GM12878 (cell line): ENCODE data around the gene SOBP. TPM values are rescaled to one million over a fixed set of nuclear protein-coding genes. Genes with fewer than 3 reads are reported as not detected.

ENCODE experiments used
- ATAC-seq: fragments of 200-7000 bp; cut with Tn5 transposase; 3 replicates; pipeline ENCODE4 v1.9.1; 2020; ENCODE audit warnings: mild to moderate bottlenecking, moderate library complexity
- BruUV-seq: library from RNA; stranded (reverse); fragments of 400-500 nt; replicated peaks from 2 replicates; lab custom pipeline; 2021; lab: Mats Ljungman, UMichigan
- CTCF ChIA-PET: fragments of 300-600 bp; sonication (Branson Sonifier 250); formaldehyde crosslinking; extraction: SDS; loops from one replicate; lab custom pipeline; 2021; ENCODE audit warnings: inconsistent platforms; lab: Yijun Ruan, JAX
- POLR2A ChIA-PET: fragments of 350-600 bp; formaldehyde crosslinking; extraction: SDS; loops from one replicate; lab custom pipeline; 2021; ENCODE audit warnings: inconsistent platforms; lab: Charles Lee
- RAD21 ChIA-PET: fragments of 300-600 bp; sonication (Branson Sonifier 250); formaldehyde crosslinking; loops from one replicate; lab custom pipeline; 2023; ENCODE audit warnings: antibody characterized with exemption; ENCODE audit not compliant: unreplicated experiment; lab: Charles Lee
- SMC1A ChIA-PET: fragments of 300-600 bp; sonication (Branson Sonifier 250); formaldehyde crosslinking; loops from one replicate; lab custom pipeline; 2023; ENCODE audit not compliant: unreplicated experiment, uncharacterized antibody; lab: Charles Lee
- DNase-seq: peaks from one replicate; pipeline ENCODE4 v3.0.0-alpha.2; 2011; ENCODE audit warnings: low read depth, low spot score
- FAIRE-seq: peaks from 3 replicates; lab custom pipeline; 2011; peaks lifted over from hg19 to GRCh38; lab: Jason Lieb, UNC
- H2AFZ ChIP-seq: 2 replicates; pipeline ENCODE4 v1.6.0; 2011; ENCODE audit warnings: low read depth, low read length, control low read depth; ENCODE audit not compliant: control insufficient read depth
- H3K27ac ChIP-seq: 2 replicates; pipeline ENCODE4 v1.5.1; 2011; ENCODE audit warnings: control low read depth; ENCODE audit not compliant: control insufficient read depth, insufficient read depth
- H3K27me3 ChIP-seq, 2 experiments: replicated peaks in 1 of 2; 2 replicates each; pipeline versions ENCODE4 v1.6.0 to v1.6.1; 2011; ENCODE audit warnings: low read length in 1 of 2; ENCODE audit not compliant: control insufficient read depth in 2 of 2, insufficient read depth in 2 of 2
- H3K36me3 ChIP-seq, 2 experiments: 2 replicates each; pipeline ENCODE4 v1.5.1; 2011; ENCODE audit warnings: low read length in 1 of 2; ENCODE audit not compliant: control insufficient read depth in 2 of 2, insufficient read depth in 2 of 2
- H3K4me1 ChIP-seq: 2 replicates; pipeline ENCODE4 v1.6.1; 2011; ENCODE audit warnings: mild to moderate bottlenecking, low read length, moderate library complexity, mixed read lengths; ENCODE audit not compliant: control insufficient read depth, insufficient read depth
- H3K4me2 ChIP-seq: 2 replicates; pipeline ENCODE4 v1.6.0; 2011; ENCODE audit warnings: control low read depth; ENCODE audit not compliant: control insufficient read depth, insufficient read depth
- H3K4me3 ChIP-seq: fragments of 200-600 bp; sonication (generic); 2 replicates; pipeline ENCODE4 v1.5.1; 2016
- H3K79me2 ChIP-seq: 2 replicates; pipeline ENCODE4 v1.6.0; 2011; ENCODE audit warnings: low read length; ENCODE audit not compliant: control insufficient read depth, insufficient read depth
- H3K9ac ChIP-seq: 2 replicates; pipeline ENCODE4 v1.8.0; 2011; ENCODE audit warnings: low read length, control low read depth, mixed read lengths; ENCODE audit not compliant: control insufficient read depth, insufficient read depth
- H3K9me3 ChIP-seq: replicated peaks from 3 replicates; pipeline ENCODE4 v1.5.1; 2011; ENCODE audit warnings: mild to moderate bottlenecking, low read length; ENCODE audit not compliant: control insufficient read depth, insufficient read depth
- H4K20me1 ChIP-seq: 2 replicates; pipeline ENCODE4 v1.6.0; 2011; ENCODE audit not compliant: control insufficient read depth, insufficient read depth
- EGR1 ChIP-seq, 2 experiments: IDR thresholded peaks; 1 replicate in 1 of 2; 2 replicates in 1 of 2; pipeline ENCODE4 v1.6.1; 2011 to 2012; ENCODE audit warnings: low read depth in 2 of 2, low read length in 2 of 2, borderline replicate concordance in 1 of 2, mild to moderate bottlenecking in 1 of 2, moderate library complexity in 1 of 2
- MTA2 ChIP-seq: fragments of 450-650 bp; IDR thresholded peaks from 2 replicates; pipeline ENCODE4 v1.6.1; 2016; ENCODE audit warnings: low read depth, mild to moderate bottlenecking, moderate library complexity
- PML ChIP-seq: IDR thresholded peaks from 2 replicates; pipeline ENCODE4 v1.6.1; 2012; ENCODE audit warnings: low read length, inconsistent platforms
- TAF1 ChIP-seq: IDR thresholded peaks from 2 replicates; pipeline ENCODE4 v1.6.1; 2011; ENCODE audit warnings: mild to moderate bottlenecking, low read depth, low read length, borderline replicate concordance
- ZBTB33 ChIP-seq: fragments of 450-650 bp; IDR thresholded peaks from 2 replicates; pipeline ENCODE4 v1.6.1; 2017; ENCODE audit warnings: mild to moderate bottlenecking
- ZNF274 ChIP-seq: IDR thresholded peaks from one replicate; pipeline ENCODE4 v1.8.0; 2011; ENCODE audit not compliant: insufficient read length, insufficient read depth
- WGBS: methylation state at CpG from one replicate; pipeline ENCODE4 v1.1.6; 2016; ENCODE audit warnings: low lambda C conversion rate; ENCODE audit not compliant: insufficient replicate concordance, insufficient coverage; ENCODE audit errors: missing lambda C conversion rate; 5-methylcytosine and 5-hydroxymethylcytosine counted together
- in situ Hi-C: fragments of 300-500 bp; cut with MboI; formaldehyde crosslinking; loops from 9 replicates; pipeline ENCODE4 v1.14.3; 2018; ENCODE audit warnings: mixed read lengths
- intact Hi-C: fragments of 100-400 bp; cut with micrococcal nuclease; formaldehyde crosslinking; loops from one replicate; pipeline ENCODE4 v1.14.2; 2022; ENCODE audit not compliant: unreplicated experiment
- polyA plus RNA-seq, 11 experiments: library from polyadenylated mRNA; depleted of rRNA in 4 of 11; unstranded in 6 of 11; stranded (reverse) in 5 of 11; fragments of >200 nt; fragmentation: Nextera tagmentation in 4 of 11; fragmentation: Illumina TruSeq in 1 of 11; extraction: Ambion mirVana in 4 of 11; extraction: Trizol in 1 of 11; gene quantifications; 1 replicate in 1 of 11; 2 replicates in 10 of 11; pipeline versions ENCODE4 v1.2.1 to v1.2.3, GENCODE V29; 2011 to 2016; ENCODE audit warnings: inconsistent platforms in 2 of 11, missing spikeins in 2 of 11, low read depth in 1 of 11
- total RNA-seq, 4 experiments: library from RNA; depleted of rRNA in 3 of 4; stranded (reverse); fragments of >200 nt in 3 of 4; fragmentation: Illumina TruSeq in 1 of 4; extraction: Trizol in 1 of 4; gene quantifications; 2 replicates each; pipeline versions ENCODE4 v1.2.1 to v1.2.3, GENCODE V29; 2013 to 2021
- TF ChIP-seq, protein P1 (sequence below): IDR thresholded peaks from 2 replicates; pipeline ENCODE4 v1.6.1; 2012; ENCODE audit warnings: improper control_type of control experiment, low read depth, low read length; ENCODE audit not compliant: insufficient replicate concordance

SOBP gene
- total and polyA plus RNA-seq, 10 of the 15 experiments (the other 5 are each of a cell fraction or from before 2014, with no cell fraction given) = 0.49 to 1.9 (median 0.78) TPM

GRCh38 chr6:107539849-107540464 lies 50.0 kb downstream of the SOBP start:
- FAIRE-seq = no peak
- POLR2A ChIA-PET = no interaction called here
- Histone ChIP-seq H3K79me2 (no peaks in the 10 kb centered on the region), H4K20me1 (no peaks in the 10 kb centered on the region), H2AFZ (no peak overlapping the region), H3K36me3 (no peaks in the 10 kb centered on the region), H3K4me3 (no peak overlapping the region), H3K9ac (no peak overlapping the region), H3K27ac (no peak overlapping the region), H3K4me1 (no peaks in the 10 kb centered on the region), H3K9me3 (no peaks in the 10 kb centered on the region), H3K27me3 (peaks cover 0 to 5% of the 10 kb centered on the region in 2 experiments; a peak in 2 of 4 replicates), H3K4me2 (no peak overlapping the region)
- SMC1A ChIA-PET = no interaction called here
- TF ChIP-seq PML = no peak
- in situ Hi-C loops (no loop called here), intact Hi-C loops (loop anchor here (5.0 kb wide), 1 partner anchor 117 kb away; no protein-coding TSS in a partner anchor)
- WGBS = 13% methylated on average over 2 of the region's 2 CpGs
- CTCF ChIA-PET = interaction anchor here (0.9 to 1.2 kb wide), 2 partner anchors 100 to 222 kb away, joined by 3 read pairs; no protein-coding TSS in a partner anchor
- no TSS peak for BruUV-seq
- RAD21 ChIA-PET = no interaction called here
- no peak for ATAC-seq
- DNase-seq = no peak

- no peak overlapping the region for H3K4me2 ChIP-seq
- ATAC-seq (no peak), FAIRE-seq (no peak), DNase-seq (no peak)
- H3K27me3 ChIP-seq = peaks cover 0 to 5% of the 10 kb centered on the region in 2 experiments; a peak in 2 of 4 replicates
- no peaks in the 10 kb centered on the region for H3K36me3 ChIP-seq
- ChIA-PET RAD21 (no interaction called here), POLR2A (no interaction called here), CTCF (interaction anchor here (1.2 kb wide), 1 partner anchor 222 kb away, joined by 3 read pairs; no protein-coding TSS in a partner anchor), SMC1A (no interaction called here)
- WGBS = 4% methylated on average over 1 of the region's 1 CpG
- no peak overlapping the region for H3K27ac ChIP-seq
- no peaks in the 10 kb centered on the region for H3K9me3 ChIP-seq
- no peak overlapping the region for H3K9ac ChIP-seq
- no peaks in the 10 kb centered on the region for H3K79me2 ChIP-seq
- in situ Hi-C loops (no loop called here), intact Hi-C loops (no loop called here)
- no peaks in the 10 kb centered on the region for H4K20me1 ChIP-seq
- H3K4me3 ChIP-seq = no peak overlapping the region
- H2AFZ ChIP-seq = no peak overlapping the region
- BruUV-seq = no TSS peak
- no peaks in the 10 kb centered on the region for H3K4me1 ChIP-seq
- TF ChIP-seq ZNF274 (no peak), TAF1 (no peak), MTA2 (no peak), ZBTB33 (no peak), EGR1 (IDR thresholded peaks at IDR 0.05; ENCODE audit: borderline replicate concordance in 1 of 2, low read depth in 2 of 2, low read length in 2 of 2) (no peak)
- TF ChIP-seq, protein P1, sequence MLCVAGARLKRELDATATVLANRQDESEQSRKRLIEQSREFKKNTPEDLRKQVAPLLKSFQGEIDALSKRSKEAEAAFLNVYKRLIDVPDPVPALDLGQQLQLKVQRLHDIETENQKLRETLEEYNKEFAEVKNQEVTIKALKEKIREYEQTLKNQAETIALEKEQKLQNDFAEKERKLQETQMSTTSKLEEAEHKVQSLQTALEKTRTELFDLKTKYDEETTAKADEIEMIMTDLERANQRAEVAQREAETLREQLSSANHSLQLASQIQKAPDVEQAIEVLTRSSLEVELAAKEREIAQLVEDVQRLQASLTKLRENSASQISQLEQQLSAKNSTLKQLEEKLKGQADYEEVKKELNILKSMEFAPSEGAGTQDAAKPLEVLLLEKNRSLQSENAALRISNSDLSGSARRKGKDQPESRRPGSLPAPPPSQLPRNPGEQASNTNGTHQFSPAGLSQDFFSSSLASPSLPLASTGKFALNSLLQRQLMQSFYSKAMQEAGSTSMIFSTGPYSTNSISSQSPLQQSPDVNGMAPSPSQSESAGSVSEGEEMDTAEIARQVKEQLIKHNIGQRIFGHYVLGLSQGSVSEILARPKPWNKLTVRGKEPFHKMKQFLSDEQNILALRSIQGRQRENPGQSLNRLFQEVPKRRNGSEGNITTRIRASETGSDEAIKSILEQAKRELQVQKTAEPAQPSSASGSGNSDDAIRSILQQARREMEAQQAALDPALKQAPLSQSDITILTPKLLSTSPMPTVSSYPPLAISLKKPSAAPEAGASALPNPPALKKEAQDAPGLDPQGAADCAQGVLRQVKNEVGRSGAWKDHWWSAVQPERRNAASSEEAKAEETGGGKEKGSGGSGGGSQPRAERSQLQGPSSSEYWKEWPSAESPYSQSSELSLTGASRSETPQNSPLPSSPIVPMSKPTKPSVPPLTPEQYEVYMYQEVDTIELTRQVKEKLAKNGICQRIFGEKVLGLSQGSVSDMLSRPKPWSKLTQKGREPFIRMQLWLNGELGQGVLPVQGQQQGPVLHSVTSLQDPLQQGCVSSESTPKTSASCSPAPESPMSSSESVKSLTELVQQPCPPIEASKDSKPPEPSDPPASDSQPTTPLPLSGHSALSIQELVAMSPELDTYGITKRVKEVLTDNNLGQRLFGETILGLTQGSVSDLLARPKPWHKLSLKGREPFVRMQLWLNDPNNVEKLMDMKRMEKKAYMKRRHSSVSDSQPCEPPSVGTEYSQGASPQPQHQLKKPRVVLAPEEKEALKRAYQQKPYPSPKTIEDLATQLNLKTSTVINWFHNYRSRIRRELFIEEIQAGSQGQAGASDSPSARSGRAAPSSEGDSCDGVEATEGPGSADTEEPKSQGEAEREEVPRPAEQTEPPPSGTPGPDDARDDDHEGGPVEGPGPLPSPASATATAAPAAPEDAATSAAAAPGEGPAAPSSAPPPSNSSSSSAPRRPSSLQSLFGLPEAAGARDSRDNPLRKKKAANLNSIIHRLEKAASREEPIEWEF = no peak
Observed at GRCh38 chr6:107540465-107540857, 50.5 kb downstream of the SOBP start.
